Breast epithelium (tissue), 3 donors: ENCODE data around the gene GRIK5.

Experiments used
- CTCF ChIP-seq, 3 donors: fragments of 450-650 bp; IDR thresholded peaks; one replicate each; pipeline ENCODE4 v1.5.1; 2016 to 2017; ENCODE audit warnings: antibody characterized with exemption in 3 of 3, mild to moderate bottlenecking in 3 of 3, moderate library complexity in 3 of 3
- POLR2A ChIP-seq: fragments of 450-650 bp; IDR thresholded peaks from one replicate; pipeline ENCODE4 v1.6.1; 2016; ENCODE audit warnings: antibody characterized with exemption, mild to moderate bottlenecking, moderate library complexity
- POLR2AphosphoS5 ChIP-seq, 3 donors: sonication (generic); formaldehyde crosslinking; IDR thresholded peaks; one replicate each; pipeline ENCODE4 v1.6.1; 2017; ENCODE audit warnings: antibody characterized with exemption in 3 of 3

GRCh38 chr19:41960973-41961372, 109.0 kb downstream of the GRIK5 start:
- TF ChIP-seq CTCF (IDR thresholded peaks at IDR 0.05), result no peak
- no peak for TF ChIP-seq POLR2AphosphoS5 (IDR thresholded peaks at IDR 0.05)
- TF ChIP-seq POLR2A, result no peak
